Endothelial cell of umbilical vein (primary cell): ENCODE measurements around the gene GRID1. TPM values are rescaled to one million over a fixed set of nuclear protein-coding genes. Genes with fewer than 3 reads are reported as not detected.

Source experiments
- BruUV-seq: library from RNA; stranded (reverse); fragments of 400-500 nt; replicated peaks from 2 replicates; lab custom pipeline; 2021; lab: Mats Ljungman, UMichigan
- CTCF ChIA-PET: fragments of 300-600, 350-600 bp; sonication (Branson Sonifier 250); formaldehyde crosslinking; loops from one replicate; lab custom pipeline; 2021; ENCODE audit warnings: antibody characterized with exemption, inconsistent platforms; lab: Charles Lee
- POLR2A ChIA-PET: fragments of 300-600, 350-600 bp; sonication (Branson Sonifier 250); formaldehyde crosslinking; loops from one replicate; lab custom pipeline; 2021; ENCODE audit warnings: antibody characterized with exemption, inconsistent platforms; lab: Charles Lee
- DNase-seq: peaks from one replicate; pipeline ENCODE4 v3.0.0-alpha.2; 2011; ENCODE audit warnings: low read depth, low spot score
- FAIRE-seq: peaks from 2 replicates; lab custom pipeline; 2011; peaks lifted over from hg19 to GRCh38; lab: Jason Lieb, UNC
- H2AFZ ChIP-seq: 2 replicates; pipeline ENCODE4 v1.6.0; 2012; ENCODE audit warnings: low read depth, low read length, control low read depth, inconsistent platforms
- H3K27ac ChIP-seq: 2 replicates; pipeline ENCODE4 v1.5.1; 2011; ENCODE audit warnings: low read depth, mild to moderate bottlenecking, control low read depth, low read length, moderate library complexity; ENCODE audit not compliant: insufficient read depth
- H3K27me3 ChIP-seq, 2 experiments: 2 replicates each; pipeline versions ENCODE4 v1.6.0 to v1.6.1; 2011; ENCODE audit warnings: low read length in 2 of 2, mixed read lengths in 1 of 2; ENCODE audit not compliant: control insufficient read depth in 2 of 2, insufficient read depth in 2 of 2
- H3K36me3 ChIP-seq, 2 experiments: 2 replicates in 1 of 2; 3 replicates in 1 of 2; pipeline ENCODE4 v1.5.1; 2011; ENCODE audit warnings: low read length in 2 of 2, mild to moderate bottlenecking in 1 of 2, moderate library complexity in 1 of 2; ENCODE audit not compliant: control insufficient read depth in 2 of 2, insufficient read depth in 2 of 2; ENCODE audit errors: extremely low read depth in 1 of 2
- H3K4me1 ChIP-seq: 3 replicates; pipeline ENCODE4 v1.5.1; 2011; ENCODE audit warnings: mild to moderate bottlenecking, low read length; ENCODE audit not compliant: control insufficient read depth, insufficient read depth; ENCODE audit errors: extremely low read depth
- H3K4me2 ChIP-seq: 2 replicates; pipeline ENCODE4 v1.6.1; 2011; ENCODE audit warnings: low read length, control low read depth, mixed read lengths; ENCODE audit not compliant: insufficient read depth
- H3K4me3 ChIP-seq, 3 experiments: fragments of 200-600 bp in 1 of 3; sonication (generic), shearing (Covaris generic) in 1 of 3; replicated peaks in 1 of 3; 2 replicates each; pipeline ENCODE4 v1.5.1; 2011 to 2016; ENCODE audit warnings: control low read depth in 3 of 3, low read length in 3 of 3, mild to moderate bottlenecking in 2 of 3, inconsistent platforms in 1 of 3, low read depth in 1 of 3, moderate library complexity in 1 of 3; ENCODE audit not compliant: insufficient read depth in 1 of 3
- H3K79me2 ChIP-seq: 2 replicates; pipeline ENCODE4 v1.6.0; 2012; ENCODE audit warnings: low read length, inconsistent platforms; ENCODE audit not compliant: control insufficient read depth, insufficient read depth
- H3K9ac ChIP-seq: replicated peaks from 2 replicates; pipeline ENCODE3; 2011; ENCODE audit warnings: low read length, control low read depth; ENCODE audit not compliant: insufficient read depth; ENCODE audit errors: extremely low read depth
- H3K9me1 ChIP-seq: replicated peaks from 3 replicates; pipeline ENCODE4 v1.6.0; 2011; ENCODE audit warnings: mild to moderate bottlenecking, low read length; ENCODE audit not compliant: control insufficient read depth, insufficient read depth; ENCODE audit errors: extremely low read depth
- H3K9me3 ChIP-seq: replicated peaks from 2 replicates; pipeline ENCODE4 v1.5.1; 2012; ENCODE audit warnings: low read length, inconsistent platforms; ENCODE audit not compliant: control insufficient read depth, insufficient read depth
- H4K20me1 ChIP-seq: replicated peaks from 2 replicates; pipeline ENCODE3; 2011; ENCODE audit warnings: mild to moderate bottlenecking, low read length; ENCODE audit not compliant: control insufficient read depth, insufficient read depth; ENCODE audit errors: extremely low read depth
- CTCF ChIP-seq, 2 donors: IDR thresholded peaks; 1 replicate in 1 of 2; 2 replicates in 1 of 2; pipeline ENCODE4 v1.5.1; 2011; ENCODE audit warnings: low read length in 2 of 2, mild to moderate bottlenecking in 2 of 2, moderate library complexity in 2 of 2, control low read depth in 1 of 2, inconsistent platforms in 1 of 2, low read depth in 1 of 2; ENCODE audit not compliant: insufficient read depth in 1 of 2; ENCODE audit errors: extremely low read depth in 1 of 2
- EZH2 ChIP-seq: IDR thresholded peaks from 2 replicates; pipeline ENCODE4 v1.6.1; 2012; ENCODE audit warnings: borderline replicate concordance, low read depth, mild to moderate bottlenecking, moderate library complexity, low read length, inconsistent platforms; ENCODE audit not compliant: severe bottlenecking
- FOS ChIP-seq: IDR thresholded peaks from 2 replicates; pipeline ENCODE4 v1.6.1; 2011; ENCODE audit warnings: mild to moderate bottlenecking, low read length, moderate library complexity, borderline replicate concordance; ENCODE audit not compliant: insufficient read depth
- GATA2 ChIP-seq: IDR thresholded peaks from 2 replicates; pipeline ENCODE4 v1.7.0; 2011; ENCODE audit warnings: low read depth, mild to moderate bottlenecking, moderate library complexity, mixed read lengths, low read length; ENCODE audit not compliant: insufficient read length, insufficient read depth
- JUN ChIP-seq: IDR thresholded peaks from 2 replicates; pipeline ENCODE4 v1.6.1; 2011; ENCODE audit warnings: borderline replicate concordance, low read depth; ENCODE audit not compliant: insufficient read length, insufficient read depth
- MYC ChIP-seq: IDR thresholded peaks from one replicate; pipeline ENCODE4 v1.6.1; 2011; ENCODE audit warnings: mild to moderate bottlenecking, low read depth, low read length
- POLR2A ChIP-seq: IDR thresholded peaks from 2 replicates; pipeline ENCODE4 v1.6.1; 2012; ENCODE audit warnings: low read depth, mild to moderate bottlenecking, control low read depth, low read length
- POLR2AphosphoS5 ChIP-seq: IDR thresholded peaks from 2 replicates; pipeline ENCODE4 v1.6.1; 2012; ENCODE audit warnings: low read depth, mild to moderate bottlenecking, control low read depth, low read length, moderate library complexity; ENCODE audit not compliant: insufficient read depth
- dilution Hi-C: fragments of 300-500 bp; cut with MboI; formaldehyde crosslinking; loops from one replicate; pipeline ENCODE4 v1.15.0; 2019; ENCODE audit warnings: low sequenced_read_pairs; ENCODE audit not compliant: extremely low pct_ligation_motif_present
- intact Hi-C: fragments of 100-400 bp; cut with micrococcal nuclease; formaldehyde crosslinking; loops from one replicate; pipeline ENCODE4 v1.10.0; 2022
- polyA plus RNA-seq, 4 experiments: library from polyadenylated mRNA; depleted of rRNA in 3 of 4; stranded (reverse) in 3 of 4; unstranded in 1 of 4; fragments of >200 nt; gene quantifications; 2 replicates each; pipeline versions ENCODE4 v1.2.1 to v1.2.3, GENCODE V29; 2011 to 2012; ENCODE audit warnings: missing spikeins in 1 of 4
- total RNA-seq: library from RNA; stranded (reverse); gene quantifications from 2 replicates; pipeline ENCODE4 v1.2.3, GENCODE V29; 2021
- TF ChIP-seq, protein P1 (sequence below): IDR thresholded peaks from 2 replicates; pipeline ENCODE4 v1.6.1; 2011; ENCODE audit not compliant: insufficient read depth, insufficient read length

Gene GRID1
- total and polyA plus RNA-seq, 2 donors (not counting 3 experiments of a cell fraction or from before 2014, with no cell fraction given): not detected

DNA sequence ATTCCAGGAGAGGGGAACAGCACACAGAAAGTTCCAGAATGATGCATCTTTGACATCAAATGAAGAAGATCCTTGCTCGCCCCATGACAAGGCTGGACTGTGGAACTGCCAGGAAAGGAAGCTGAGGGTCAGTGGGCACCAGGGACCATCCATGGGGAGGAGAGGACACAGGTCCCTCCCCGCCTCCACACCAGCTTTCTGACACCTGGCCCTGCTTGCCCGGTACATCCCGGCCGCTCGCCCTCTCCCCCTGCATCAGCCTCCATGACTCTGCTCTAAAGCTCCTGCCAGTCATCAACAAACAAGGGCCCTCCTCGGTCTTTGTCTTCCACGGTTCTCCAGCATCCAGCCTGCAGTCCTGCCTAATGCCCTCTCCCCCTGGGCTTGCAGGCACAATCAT, 222.3 kb downstream of the GRID1 start:
- no peak overlapping the region for H3K4me2 ChIP-seq
- POLR2A ChIA-PET: no interaction called here
- dilution Hi-C loops: no loop called here
- H2AFZ ChIP-seq: no peak overlapping the region
- H4K20me1 ChIP-seq: no peaks in the 10 kb centered on the region
- H3K9me3 ChIP-seq: no peaks in the 10 kb centered on the region
- DNase-seq (no peak), FAIRE-seq (no peak)
- CTCF ChIA-PET: no interaction called here
- intact Hi-C loops: no loop called here
- no peak for TF ChIP-seq EZH2
- no peak for TF ChIP-seq CTCF (IDR thresholded peaks at IDR 0.05; ENCODE audit: extremely low read depth in 1 of 2, insufficient read depth in 1 of 2, low read depth in 1 of 2, low read length in 2 of 2)
- no peak for TF ChIP-seq JUN
- TF ChIP-seq GATA2: no peak
- no peak for TF ChIP-seq FOS
- TF ChIP-seq, protein P1, sequence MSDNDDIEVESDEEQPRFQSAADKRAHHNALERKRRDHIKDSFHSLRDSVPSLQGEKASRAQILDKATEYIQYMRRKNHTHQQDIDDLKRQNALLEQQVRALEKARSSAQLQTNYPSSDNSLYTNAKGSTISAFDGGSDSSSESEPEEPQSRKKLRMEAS: no peak
- TF ChIP-seq POLR2AphosphoS5: no peak
- TF ChIP-seq POLR2A: no peak
- TF ChIP-seq MYC: no peak
- H3K27ac ChIP-seq: no peak overlapping the region
- no peaks in the 10 kb centered on the region for H3K27me3 ChIP-seq
- H3K36me3 ChIP-seq: no peaks in the 10 kb centered on the region
- H3K9ac ChIP-seq: no peak overlapping the region
- H3K79me2 ChIP-seq: no peaks in the 10 kb centered on the region
- no peak overlapping the region for H3K4me3 ChIP-seq
- H3K9me1 ChIP-seq: no peaks in the 10 kb centered on the region
- no peaks in the 10 kb centered on the region for H3K4me1 ChIP-seq
- no TSS peak for BruUV-seq
